AG10803 (cell line): ENCODE results near the gene NT5M.

Experiments
- DNase-seq: peaks from one replicate; pipeline ENCODE4 v3.0.0; 2010; ENCODE audit warnings: low read depth
- H3K4me3 ChIP-seq: 2 replicates; pipeline ENCODE4 v1.5.1; 2011; ENCODE audit warnings: mild to moderate bottlenecking, low read length, control low read depth
- TF ChIP-seq, protein P1 (sequence below): conservative IDR thresholded peaks from 2 replicates; pipeline ENCODE4 v1.5.1; 2011; ENCODE audit warnings: mild to moderate bottlenecking, low read length, control low read depth, inconsistent platforms

NT5M gene

DNA sequence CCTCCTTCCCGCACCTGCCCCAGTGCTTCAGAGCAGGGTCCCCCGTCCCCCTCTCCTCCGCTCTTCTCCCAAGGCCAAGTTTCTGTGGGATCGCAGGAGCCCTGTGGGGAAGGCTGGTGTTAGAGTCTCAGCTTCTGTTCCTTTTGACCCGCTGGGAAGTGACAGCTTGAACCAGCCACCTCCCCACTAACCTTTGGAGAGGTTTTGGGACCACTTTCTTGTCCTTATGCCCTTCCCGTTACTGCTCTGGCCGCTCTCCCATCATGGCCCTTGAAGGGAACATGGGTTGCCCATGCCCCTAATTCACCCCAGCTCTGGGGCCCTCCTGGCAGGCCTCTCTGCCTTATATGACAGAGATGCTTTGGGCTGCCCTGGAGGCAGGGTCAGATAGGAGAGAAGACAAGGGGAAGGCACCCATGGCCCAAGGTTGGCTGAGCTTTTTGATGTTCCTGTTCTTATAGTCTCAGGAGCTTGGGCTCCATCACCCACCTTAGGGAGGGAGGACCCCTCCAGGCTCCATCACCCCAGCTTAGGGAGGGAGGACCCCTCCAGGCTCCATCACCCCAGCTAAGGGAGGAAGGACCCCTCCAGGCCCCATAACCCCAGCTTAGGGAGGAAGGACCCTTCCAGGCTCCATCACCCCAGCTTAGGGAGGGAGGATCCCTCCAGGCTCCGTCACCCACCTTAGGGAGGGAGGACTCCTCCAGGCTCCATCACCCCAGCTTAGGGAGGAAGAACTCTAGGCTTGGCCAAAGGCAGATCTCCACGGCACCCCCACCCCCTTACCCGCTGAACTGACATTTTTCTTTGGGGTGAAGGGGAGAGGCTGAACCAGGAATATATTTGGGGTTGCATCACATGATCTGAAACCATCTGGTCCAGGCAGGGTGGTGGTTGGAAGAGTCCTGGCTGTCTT lies 45.0 kb downstream of the NT5M start:
- no peak overlapping the region for H3K4me3 ChIP-seq
- no peak for DNase-seq
- TF ChIP-seq, protein P1, sequence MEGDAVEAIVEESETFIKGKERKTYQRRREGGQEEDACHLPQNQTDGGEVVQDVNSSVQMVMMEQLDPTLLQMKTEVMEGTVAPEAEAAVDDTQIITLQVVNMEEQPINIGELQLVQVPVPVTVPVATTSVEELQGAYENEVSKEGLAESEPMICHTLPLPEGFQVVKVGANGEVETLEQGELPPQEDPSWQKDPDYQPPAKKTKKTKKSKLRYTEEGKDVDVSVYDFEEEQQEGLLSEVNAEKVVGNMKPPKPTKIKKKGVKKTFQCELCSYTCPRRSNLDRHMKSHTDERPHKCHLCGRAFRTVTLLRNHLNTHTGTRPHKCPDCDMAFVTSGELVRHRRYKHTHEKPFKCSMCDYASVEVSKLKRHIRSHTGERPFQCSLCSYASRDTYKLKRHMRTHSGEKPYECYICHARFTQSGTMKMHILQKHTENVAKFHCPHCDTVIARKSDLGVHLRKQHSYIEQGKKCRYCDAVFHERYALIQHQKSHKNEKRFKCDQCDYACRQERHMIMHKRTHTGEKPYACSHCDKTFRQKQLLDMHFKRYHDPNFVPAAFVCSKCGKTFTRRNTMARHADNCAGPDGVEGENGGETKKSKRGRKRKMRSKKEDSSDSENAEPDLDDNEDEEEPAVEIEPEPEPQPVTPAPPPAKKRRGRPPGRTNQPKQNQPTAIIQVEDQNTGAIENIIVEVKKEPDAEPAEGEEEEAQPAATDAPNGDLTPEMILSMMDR = no peak

DNA sequence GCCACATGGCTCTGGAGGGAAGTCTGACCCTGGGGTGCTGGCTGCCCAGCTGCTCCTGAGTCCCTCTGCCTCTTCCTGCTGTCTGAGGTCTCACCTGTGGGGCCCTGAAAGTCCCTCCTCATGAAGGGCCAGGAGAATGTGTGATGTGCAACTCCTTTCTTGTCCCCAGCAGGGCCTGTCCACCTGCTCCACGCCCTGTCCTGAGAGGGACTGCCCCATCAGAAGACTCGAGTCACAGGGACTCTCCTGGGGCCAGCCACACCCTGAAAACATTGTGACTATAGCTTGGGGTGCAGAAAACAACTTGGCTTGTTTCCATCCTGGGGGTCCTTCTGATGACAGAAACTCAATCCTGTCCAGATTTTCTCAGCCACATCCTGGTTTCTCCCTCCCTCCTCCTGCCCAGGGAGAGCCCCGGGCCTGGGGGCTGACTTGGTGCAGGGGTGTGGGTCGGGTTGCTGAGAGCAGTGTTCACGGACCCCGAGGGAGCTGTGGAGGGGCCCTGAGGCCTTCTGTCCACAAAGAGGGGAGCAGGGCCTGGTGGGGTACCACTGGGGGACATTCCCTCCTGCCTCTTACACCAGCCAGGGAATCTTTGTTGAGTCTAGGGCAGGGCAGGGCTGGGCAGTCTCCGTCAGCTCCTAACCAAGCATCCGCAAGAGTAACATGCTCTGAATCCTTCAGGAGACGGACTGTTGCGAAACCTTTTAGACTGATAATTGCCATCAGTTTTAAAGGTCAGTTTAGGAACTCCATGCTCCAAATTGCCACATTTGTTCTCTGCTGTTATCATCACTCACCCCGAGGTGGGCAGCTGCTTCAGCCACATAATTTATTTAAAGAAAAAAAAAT lies 45.9 kb downstream of the NT5M start:
- TF ChIP-seq, protein P1 = no peak
- no peak overlapping the region for H3K4me3 ChIP-seq
- DNase-seq = peak; percentile 22

- TF ChIP-seq, protein P1 = no peak
Observed at GRCh38 chr17:17349724-17350106, 46.5 kb downstream of the NT5M start.

DNA sequence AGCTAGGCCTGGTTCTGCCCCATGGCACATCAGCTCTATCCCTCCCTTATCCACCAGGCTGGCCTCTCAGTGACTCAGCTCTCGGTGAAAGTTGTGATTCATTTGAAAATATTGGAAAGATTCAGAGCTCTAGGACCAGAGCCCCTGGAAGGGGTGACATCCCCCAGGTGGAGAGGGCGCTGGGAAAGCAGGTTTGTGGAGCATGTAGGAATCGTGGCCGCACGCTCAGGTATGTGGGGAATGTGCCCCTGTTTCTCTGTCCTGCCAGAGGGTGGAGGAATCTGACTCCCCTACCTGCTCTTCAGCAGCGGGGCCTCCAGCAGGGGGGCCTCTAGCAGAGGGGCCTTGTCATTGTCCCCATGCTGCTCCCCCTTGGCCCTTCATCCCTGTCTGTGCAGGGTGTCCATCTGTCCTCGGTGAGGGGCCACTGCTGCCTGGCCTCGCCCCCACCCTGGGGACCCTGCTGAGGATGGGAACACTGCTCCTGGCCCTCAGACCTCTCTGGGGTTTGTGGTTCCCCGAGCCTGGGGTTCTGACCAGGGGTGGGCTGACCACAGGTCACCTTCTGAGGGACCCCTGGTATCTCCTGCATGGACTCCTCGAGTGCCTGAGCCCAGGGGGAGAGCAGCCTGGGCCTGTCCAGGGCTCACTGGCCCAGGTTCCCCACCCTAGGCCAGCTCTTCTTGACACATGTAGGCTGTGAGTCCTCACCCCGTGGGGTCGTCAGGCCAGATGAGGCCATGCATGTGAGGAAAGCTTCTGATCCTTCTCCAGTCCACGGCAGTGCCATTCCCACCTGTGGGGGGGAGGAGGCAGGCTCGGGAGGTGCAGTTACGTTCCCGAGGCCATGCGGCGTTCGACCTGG lies 47.5 kb downstream of the NT5M start:
- TF ChIP-seq, protein P1 = peak; percentile 9; the same call in 1 of the 2 replicates
- H3K4me3 ChIP-seq = no peak overlapping the region
- DNase-seq = no peak

More at GRCh38 chr17:17349724-17350106, 46.5 kb downstream of the NT5M start:
- H3K4me3 ChIP-seq = no peak overlapping the region
- no peak for DNase-seq

GRCh38 chr17:17351356-17351891 lies 48.3 kb downstream of the NT5M start:
- TF ChIP-seq, protein P1 = no peak
- DNase-seq = no peak
- no peak overlapping the region for H3K4me3 ChIP-seq

DNA sequence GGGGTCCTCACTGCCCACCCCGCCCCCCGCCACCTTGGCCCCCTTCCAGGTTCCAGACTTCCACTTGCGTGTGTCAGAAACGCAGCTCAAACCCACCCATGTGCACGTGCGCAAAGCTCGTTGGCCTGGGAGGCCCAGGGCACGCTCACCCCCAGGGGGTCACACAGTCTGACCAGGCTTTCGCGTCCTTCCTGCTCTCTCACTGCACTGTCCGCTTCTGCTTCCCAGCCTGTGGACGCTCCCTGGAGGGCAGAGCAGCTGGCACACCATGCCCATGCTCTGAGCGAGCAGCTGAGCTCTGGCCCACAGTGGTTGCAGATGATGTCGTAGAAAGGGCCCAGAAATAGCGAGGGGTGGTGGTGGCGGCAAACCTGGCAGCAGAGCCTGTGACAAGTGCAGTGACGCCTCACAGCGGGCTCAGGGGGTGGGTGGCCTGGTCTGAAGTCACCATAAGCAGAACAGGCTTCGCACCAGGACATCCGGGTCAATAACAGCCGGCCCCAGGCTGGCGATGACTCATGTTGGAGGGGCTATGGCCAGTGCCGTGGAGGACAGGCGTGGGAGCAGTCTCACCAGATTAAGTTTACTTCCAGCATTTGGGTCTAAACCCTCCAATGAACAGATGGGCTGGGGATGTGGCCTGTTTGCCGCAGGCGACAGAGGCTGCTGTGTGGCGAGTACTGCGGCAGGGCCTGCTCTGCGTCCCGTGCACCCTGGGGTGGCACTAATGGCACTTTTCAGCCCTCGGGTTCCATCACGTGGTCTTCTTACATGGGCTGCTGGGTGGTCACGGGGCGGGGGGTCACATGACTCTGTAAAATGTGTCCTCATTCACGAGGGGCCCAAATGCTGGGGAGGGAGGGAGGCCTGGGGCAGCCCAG lies 49.0 kb downstream of the NT5M start:
- DNase-seq = no peak

More for the DNA sequence above, 49.0 kb downstream of the NT5M start:
- H3K4me3 ChIP-seq = no peak overlapping the region
- TF ChIP-seq, protein P1 = no peak
